ENCODE measurements around the gene ANKRD12.
"Not testable (repeated sequence)": the region's sequence is repeated elsewhere in the genome, so short reads cannot be mapped to it uniquely, and the experiment has no call there.

Gene ANKRD12

DNA sequence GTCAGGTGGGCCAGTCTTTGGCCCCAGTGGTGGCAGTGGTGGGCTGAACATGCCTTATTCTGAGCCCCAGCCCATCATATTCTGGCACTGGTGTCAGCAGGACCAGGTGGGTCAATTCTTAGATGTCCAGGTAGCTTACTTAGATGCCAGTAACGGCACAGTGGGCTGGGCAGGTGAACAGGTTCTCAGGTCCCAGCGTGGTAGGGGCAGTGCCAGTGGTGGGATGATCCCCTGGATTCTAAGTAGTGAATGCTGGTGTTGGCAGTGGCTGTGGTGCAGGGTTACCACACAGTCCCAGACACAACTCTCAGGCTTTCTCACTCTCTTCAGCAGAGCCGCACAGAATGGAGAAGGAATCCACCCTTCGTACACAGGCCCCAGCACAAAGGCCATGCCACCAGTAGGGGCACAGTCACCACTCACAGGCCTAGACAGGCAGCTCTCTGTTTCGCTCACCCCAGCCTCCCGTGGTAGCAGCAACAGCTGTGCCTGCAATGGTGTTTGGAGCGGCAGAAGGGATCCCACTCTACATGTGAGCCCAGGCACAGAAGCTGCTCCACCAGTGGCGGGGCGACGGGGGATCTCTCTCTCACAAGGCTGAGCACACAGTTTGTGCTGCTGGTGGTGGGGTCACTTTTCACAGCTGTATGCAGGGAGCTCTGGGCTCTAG is 97.3 kb downstream of the ANKRD12 start:
- DNase-seq (ENCODE audit: low spot score) = peak; percentile 26

DNA sequence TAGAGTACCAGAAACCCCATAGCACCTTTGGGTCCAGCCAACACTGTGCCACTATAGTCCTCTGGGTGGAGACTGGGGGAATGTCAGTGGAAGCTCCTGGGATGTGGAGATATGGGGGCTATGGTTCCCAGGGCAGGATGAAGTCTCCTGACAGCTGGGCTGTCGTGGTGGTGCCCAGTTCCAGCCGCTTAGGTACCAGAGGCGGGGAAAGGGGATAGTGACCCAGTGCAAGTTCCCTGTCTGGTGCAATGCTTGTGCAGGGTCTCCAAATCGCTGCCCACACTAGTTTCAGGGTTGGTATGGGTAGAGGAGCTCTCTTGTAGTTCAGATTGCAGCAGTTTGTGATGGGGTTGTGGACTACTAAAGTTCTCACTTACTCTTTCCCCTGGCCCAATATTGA is 97.9 kb downstream of the ANKRD12 start:
- DNase-seq (ENCODE audit: low spot score) = no peak

DNA sequence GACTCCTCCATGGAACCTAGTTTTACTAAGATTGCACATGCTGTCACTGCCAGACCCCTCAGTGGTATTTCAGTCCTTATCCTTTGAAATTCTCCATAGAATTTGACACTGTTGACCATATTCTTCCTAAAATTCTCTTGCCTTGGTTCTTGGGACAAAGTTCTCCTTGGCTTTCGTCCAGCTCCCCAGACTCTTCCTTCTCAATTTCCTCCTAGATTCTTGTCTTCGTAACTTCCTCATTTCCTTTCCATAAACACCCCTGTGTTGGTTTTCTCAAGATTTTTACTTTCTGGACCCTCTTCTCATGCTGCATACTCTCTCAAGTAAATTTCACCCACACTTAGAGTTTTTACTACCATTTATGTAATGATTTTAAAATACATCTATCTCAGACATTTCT is 101.4 kb downstream of the ANKRD12 start:
- peak; percentile 42 for DNase-seq (ENCODE audit: low spot score)

DNA sequence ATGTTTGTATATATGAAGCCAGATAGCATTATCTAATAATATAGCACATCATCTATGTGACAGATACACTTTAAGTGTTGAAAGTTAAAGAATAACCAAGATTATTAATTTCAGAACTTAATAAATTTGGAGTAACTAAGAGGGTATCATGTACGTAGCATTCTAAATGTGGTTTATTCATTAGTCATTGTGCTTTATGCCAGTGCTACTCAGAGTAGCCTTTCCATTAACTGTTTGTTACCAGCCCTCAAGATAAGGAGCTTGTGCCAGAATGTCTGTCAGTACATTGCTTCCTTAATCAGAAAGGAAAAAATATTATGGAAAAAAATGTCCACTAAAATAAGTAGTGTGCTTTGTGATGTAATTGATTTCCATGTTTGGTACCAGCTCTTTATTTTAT is 103.1 kb downstream of the ANKRD12 start:
- no peak for DNase-seq (ENCODE audit: low spot score)

DNA sequence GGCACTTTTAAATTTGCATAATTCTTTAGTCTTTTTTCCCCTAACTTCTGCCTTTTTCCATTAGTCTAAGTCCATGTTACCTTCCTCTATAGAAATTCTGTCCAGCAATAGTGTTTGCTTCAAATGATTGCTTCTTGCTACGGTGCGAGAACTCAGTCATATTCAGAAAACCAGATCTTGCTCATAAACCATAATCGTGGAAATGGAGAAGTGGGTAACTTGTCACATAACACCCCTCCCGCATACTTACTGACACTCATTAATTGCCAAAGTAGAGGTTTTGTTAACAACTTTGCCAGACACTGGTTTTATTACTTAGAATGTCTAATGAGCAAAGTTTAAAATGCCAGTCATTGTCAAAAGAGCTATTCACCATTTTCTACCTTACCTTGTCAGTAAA is 103.7 kb downstream of the ANKRD12 start:
- no peak for DNase-seq (ENCODE audit: low spot score)

DNA sequence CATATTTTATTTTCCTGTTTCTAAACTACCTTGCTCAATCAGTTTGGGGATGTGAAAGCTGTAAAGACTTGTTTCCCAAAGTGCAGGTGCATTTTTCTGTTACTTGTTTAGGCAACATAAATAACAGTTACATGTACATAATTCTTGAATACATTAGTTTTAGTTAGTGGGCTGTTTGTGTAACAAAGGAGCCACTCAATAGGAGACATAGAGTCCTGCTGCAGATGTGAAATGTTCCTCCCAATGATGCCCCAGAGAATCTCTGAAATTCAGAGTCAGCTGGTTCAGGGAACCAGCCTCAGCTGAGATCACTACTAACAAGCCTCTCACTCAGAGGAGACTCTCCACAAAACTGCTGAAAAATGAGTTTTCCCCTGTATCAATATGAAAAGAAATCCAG is 106.4 kb downstream of the ANKRD12 start:
- peak; percentile 26 for DNase-seq (ENCODE audit: low spot score)

DNA sequence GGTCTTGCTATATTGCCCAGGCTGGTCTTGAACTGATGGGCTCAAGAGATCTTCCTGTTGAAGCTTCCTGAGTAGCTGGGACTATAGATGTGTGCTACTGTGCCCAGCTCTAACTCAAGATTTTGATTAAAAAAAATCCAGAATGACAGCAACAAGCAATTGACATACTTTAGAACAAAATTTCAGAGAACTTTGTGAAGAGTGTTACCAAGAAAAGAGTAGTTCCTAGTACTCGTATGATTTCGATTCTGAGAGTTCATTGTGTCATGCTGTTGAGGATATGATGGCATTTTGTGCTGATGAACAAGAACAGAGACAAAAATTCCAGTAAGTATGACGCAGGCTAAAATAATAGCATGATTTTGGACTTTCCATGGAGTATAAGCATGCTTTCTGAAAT is 107.8 kb downstream of the ANKRD12 start:
- DNase-seq (ENCODE audit: low spot score) = no peak

DNA sequence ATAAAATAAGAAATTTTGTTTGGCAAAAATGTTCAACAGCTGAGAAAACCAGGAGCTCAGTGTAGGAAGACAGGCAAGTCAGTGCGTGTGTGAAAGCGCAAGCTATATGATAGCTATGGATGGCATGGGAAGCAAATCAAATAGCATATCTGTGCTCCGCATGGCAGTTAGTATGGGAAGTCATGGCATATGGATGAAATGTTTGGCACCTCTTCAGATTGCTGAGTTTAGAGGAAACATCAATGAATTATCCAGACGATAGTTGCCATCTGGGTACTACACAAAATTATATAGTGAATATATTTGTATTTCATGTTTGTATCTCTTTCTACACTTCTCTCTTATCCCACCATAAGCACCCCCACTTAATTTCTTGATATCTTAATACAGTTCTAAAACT is 112.1 kb downstream of the ANKRD12 start:
- DNase-seq (ENCODE audit: low spot score) = no peak

DNA sequence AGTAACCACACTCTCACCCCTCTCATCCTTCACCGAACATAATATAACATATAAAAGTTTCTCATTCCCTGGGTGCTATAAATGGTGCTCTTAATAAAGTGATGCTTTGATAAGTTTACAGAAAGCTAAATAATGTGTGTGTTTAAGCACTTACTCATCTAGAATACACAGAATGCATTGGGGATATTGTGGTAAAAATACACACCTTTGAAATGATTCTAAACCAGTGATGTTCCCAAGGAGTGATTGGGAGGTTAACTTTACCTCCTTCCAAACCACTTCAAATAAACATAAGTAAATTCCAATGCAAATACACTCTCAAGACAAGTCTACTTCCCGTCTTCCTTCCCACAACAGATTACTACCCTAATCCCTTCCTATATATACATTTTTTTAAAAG is 112.7 kb downstream of the ANKRD12 start:
- no peak for DNase-seq (ENCODE audit: low spot score)

DNA sequence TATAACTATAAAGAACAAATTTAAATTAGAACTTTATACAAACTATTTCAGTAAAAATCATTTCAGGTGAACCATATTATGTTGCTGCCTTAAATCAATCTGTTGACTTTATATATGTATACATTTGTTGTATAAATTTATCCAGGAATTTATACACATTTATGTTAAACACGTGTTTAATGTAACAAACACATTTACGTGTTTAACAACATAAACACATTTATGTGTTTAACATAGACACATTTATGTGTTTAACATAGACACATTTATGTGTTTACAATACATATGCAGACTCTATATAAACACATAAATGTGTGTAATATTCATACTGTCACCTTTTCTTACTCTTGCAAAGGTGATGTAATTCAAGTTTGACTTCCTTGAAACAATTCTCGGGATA is 122.6 kb downstream of the ANKRD12 start:
- no peak for DNase-seq (ENCODE audit: low spot score)

DNA sequence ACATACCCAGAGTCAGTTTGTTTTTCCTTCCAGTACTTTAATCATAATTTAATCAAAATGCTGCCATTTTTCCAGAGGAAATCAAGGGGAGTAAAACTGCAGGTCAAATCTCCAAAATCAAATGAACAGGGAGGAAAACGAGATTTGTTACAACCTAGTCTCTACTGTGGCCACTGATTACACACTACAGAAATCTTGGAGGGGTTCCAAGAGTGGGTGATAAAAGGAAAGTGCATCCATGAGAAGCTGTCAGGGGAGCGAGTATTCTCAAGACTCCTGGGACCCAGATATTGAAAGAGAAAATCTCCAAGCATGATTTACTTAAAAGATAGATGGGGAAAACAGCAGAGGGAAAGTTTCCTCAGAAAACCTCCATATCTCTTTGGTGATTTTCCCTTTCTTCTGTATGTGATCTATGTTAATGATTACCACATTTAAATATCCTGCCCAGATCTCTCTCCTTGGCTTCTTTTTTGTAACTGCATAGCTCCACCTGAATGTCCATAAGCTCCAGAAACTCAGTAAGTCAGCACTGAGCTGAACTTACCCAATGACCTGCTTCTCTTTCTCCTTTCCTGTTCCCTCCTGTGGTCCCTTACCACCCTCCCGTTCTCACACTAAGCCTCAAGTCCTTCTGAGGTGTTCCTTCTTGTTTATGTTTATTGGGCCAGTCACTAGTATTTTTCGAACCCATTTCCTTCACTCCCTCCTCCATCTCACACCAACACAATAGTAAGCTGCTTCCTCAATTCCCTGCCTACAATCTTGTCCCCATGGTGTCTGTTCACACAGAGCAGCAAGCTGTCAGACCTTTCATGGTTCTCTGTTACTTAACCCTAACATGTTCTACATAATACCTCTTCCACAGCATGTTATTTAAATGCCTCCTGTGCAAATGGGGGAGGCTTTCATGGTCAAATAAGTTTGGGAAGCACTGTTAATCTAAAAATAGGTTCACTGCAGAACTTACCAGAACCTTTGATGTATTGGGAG is 124.1 kb downstream of the ANKRD12 start:
- no peak for DNase-seq (ENCODE audit: low spot score)

DNA sequence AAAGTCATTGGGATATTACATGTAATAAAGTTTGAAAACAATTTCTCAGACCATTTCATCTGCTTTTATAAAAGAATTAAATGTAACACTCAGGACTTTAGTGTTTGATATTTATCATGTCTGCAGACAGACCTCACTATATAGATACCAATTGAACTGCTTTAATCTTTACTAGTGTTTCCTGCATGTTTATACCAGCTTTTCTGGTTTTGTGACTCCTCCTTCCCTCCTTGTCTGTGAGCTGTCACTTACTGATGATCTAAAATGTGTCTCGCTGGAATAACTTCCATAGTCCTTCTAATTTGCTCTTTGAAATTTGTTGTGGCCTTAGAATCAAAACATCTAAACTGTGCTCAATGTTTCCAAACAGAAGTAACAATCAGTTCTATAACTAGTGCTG is 126.7 kb downstream of the ANKRD12 start:
- DNase-seq (ENCODE audit: low spot score) = no peak

DNA sequence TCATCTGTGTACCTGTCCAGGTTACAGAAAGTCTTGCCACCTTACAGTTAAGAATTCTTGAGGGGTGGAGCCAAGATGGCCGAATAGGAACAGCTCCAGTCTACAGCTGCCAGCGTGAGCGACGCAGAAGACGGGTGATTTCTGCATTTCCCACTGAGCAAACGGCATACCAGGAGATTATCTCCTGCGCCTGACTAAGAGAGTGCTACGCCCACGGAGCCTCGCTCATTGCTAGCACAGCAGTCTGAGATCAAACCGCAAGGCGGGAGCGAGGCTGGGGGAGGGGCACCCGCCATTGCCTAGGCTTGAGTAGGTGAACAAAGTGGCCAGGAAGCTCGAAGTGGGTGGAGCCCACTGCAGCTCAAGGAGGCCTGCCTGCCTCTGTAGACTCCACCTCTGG is 128.2 kb downstream of the ANKRD12 start:
- DNase-seq (ENCODE audit: low spot score) = not testable (repeated sequence)

DNA sequence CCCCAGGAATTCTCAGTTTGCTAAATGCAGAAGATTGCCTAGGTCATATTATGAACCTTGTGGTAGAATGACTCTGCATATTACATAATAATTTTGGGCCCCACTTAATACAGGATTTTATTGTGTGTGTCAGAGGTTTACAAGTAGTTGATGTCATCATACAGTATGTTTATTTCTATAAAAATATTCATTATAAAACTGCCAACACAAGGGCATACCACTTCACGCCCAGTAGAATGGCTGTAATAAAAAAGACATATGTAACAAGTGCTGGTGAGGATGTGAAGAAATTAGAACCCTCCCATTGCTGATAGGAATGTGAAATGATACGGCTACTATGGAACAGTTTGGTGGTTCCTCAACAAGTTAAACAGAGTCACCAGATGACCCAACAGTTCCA is 136.6 kb downstream of the ANKRD12 start:
- no peak for DNase-seq (ENCODE audit: low spot score)

DNA sequence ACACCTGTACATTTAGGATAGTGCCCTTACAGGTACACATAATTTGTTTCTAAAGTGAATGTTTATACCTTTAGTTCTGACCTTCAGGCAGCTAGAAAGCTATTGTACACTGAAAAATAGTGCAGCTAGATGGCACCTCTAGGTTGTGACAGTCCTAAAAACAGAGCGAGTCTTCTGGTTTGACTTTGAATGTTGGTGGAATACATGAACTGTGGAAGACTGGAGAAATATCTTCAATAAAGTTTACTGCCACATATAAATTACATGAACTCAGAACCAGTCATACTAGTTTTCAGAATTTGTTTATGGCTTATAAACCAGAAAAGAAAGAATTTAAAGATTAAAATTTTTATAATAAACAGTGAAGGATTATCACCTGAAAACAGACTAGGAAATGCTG is 139.3 kb downstream of the ANKRD12 start:
- no peak for DNase-seq (ENCODE audit: low spot score)

DNA sequence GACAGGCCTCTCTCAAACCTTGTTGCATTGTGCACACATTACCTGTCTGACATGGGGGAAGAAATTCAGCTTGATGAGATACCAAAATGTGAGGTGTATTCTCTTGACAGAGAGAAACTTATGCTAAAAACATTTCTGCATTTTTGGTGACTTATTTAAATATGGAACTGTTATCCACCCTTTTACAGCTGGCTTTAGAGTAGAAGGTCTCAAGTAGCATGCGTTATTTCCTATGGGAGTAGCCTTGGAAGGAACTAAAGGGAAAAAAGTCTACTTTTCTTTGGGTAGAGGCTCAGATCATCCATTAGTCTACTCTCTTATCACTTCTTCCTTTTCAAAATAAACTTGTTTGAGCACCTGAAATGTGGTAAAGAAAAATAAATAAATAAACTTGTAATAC is 141.4 kb downstream of the ANKRD12 start:
- no peak for DNase-seq (ENCODE audit: low spot score)

DNA sequence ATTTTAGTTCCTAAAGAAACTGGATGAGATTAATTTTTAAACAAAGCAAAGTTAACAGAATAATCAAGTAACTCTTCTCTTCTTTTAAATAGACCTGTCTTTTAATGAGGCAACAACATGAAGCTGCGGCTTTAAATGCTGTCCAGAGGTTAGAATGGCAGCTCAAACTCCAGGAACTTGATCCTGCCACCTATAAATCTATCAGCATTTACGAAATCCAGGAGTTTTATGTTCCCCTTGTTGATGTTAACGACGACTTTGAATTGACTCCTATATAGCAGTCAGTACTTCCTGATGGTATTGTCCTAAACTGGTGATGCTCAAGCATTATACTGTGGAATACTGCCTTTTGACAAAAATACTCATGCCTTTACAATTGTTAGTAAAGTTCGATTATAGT is 144.3 kb downstream of the ANKRD12 start:
- DNase-seq (ENCODE audit: low spot score) = no peak

DNA sequence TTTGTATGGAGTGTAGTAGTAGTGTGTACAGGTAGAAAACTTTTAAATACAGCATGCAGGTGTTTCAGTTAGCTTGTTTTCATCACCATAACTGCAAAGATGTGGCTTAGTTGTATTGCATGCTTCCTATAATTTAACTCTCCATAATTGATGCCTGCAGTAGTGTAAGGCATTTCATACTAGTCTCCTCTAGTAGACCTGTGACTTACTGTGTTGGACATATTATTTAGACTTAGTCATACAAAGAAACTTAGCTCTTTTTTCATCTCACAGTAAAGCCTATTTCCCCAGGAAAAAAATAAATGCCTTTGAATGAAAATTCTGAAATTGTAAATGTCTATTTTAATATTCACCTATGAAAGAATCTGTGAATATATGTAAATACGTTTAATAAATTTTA is 145.2 kb downstream of the ANKRD12 start:
- DNase-seq (ENCODE audit: low spot score) = no peak

DNA sequence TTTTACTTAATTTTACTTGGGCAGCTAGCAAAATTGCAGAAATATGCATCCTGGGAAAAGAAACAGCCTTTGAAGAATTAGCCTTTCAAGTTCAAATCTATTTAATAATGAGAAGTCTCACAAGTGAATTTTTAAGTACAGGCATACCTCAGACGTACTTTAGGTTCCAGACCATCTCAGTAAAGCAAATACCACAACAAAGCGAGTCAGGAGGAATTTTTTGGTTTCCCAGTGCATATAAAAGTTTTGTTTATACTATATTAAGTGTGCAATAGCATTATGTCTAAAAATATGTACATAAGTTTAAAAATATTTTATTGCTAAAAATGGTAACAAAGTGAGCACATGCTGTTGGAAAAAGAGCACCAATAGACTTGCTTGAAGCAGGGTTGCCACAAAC is 147.2 kb downstream of the ANKRD12 start:
- DNase-seq (ENCODE audit: low spot score) = no peak

DNA sequence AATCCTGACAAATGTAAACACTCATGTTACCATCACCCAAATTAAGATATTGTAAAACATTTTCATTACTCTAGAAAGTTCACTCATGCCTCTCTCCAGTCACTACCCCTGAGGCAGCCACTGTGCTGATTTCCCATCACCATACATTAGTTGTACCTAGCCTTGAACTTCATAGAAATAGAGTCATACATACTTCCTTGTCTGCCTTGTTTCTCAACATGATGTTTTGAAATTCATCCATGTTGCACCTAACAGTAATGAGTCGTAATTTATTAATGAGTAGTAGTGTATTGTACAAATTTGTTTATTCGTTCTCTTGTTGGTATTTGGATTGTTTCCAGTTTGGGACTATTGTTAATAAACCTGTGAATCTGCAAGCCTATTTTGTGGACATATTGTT is 149.0 kb downstream of the ANKRD12 start:
- no peak for DNase-seq (ENCODE audit: low spot score)

DNA sequence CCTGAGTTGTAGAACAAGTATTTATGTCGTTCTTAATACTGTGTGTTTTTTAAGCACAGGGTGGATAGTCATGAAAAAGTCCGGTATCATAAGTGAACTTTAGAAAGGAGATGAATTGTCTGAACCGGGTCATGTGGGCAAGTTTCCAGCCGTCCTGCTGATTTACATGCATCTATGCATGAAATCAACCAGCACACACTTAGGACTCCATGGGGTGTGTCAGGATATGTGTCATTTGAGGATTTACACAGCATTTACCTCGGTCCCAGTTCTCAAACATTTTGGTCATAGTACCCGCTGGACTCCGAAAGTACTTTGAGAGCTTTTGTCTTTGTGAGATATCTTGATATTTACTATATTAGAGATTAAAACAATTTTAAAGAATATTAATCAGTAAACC is 150.5 kb downstream of the ANKRD12 start:
- no peak for DNase-seq (ENCODE audit: low spot score)

DNA sequence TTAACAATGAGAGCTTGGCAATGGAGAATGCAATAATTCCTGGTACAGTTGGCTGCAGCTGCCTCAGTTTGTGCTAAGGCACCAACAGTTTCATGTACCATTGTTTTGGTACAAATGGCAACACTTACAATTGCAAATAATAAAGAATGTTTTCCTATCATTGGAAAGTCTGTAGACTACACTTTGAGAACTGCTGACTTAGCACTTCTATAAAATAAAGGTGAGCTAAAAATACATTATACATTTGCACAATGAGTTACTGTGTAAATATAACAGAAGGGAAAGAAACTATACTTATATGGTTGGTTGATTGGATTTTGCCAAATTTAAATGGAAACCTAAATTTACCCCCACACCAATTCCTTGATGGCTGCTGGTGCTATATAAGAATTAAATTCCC is 153.1 kb downstream of the ANKRD12 start:
- no peak for DNase-seq (ENCODE audit: low spot score)

DNA sequence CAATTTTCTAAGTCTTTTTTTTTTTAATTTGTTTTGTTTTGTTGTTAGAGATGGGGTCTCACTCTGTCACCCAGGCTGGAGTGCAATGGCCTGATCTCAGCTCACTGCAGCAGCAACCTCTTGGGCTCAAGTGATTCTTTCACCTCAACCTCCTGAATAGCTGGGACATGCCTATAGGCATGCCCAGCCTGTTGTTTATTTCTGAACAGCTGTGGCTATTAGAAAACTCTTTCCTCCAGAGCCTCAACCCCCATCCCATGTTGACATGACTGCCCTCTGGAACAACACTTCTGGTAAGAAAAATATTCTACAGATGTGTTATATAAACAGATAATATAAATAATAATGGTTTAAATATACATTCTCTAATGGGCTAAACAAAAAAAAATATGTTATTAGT is 153.6 kb downstream of the ANKRD12 start:
- DNase-seq (ENCODE audit: low spot score) = no peak

DNA sequence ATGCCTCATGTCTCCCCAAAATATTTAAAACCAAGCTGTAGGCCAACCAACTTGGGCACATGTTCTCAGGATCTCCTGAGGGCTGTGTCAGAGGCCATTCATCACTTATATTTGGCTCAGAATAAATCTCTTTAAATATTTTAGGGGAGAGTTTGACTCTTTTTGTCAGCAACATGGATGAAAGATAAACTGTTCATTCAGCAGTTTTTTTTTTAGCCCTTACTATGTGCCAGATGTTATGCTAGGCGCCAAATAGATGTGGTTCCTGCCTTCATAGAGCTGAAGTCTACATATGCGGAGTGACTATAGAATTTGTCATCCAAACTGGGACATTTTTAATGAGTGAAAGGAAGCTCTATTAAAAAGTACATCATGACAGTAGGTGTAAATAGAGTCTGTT is 155.5 kb downstream of the ANKRD12 start:
- no peak for DNase-seq (ENCODE audit: low spot score)
